Lower leg skin (tissue), 4 donors: ENCODE results near the gene CSRP1. TPM values are rescaled to one million over a fixed set of nuclear protein-coding genes. Genes with fewer than 3 reads are reported as not detected.
"Not testable (repeated sequence)": the region's sequence is repeated elsewhere in the genome, so short reads cannot be mapped to it uniquely, and the experiment has no call there.

ENCODE experiments used
- DNase-seq, 2 donors: peaks; one replicate each; pipeline ENCODE4 v3.0.0-alpha.2; 2019; ENCODE audit warnings: low spot score in 2 of 2
- H3K4me3 ChIP-seq: fragments of 200-600 bp; sonication (generic); 2 replicates; pipeline ENCODE4 v1.5.1; 2017; ENCODE audit warnings: mild to moderate bottlenecking, low read depth; ENCODE audit not compliant: poor library complexity, severe bottlenecking
- POLR2A ChIP-seq, 2 donors: fragments of 450-650 bp; IDR thresholded peaks; one replicate each; pipeline ENCODE4 v1.6.1; 2016 to 2017; ENCODE audit warnings: antibody characterized with exemption in 2 of 2, mild to moderate bottlenecking in 1 of 2, moderate library complexity in 1 of 2
- WGBS, 2 donors: methylation state at CpG; one replicate each; pipeline ENCODE4 v1.1.5; 2018; 5-methylcytosine and 5-hydroxymethylcytosine counted together
- intact Hi-C: fragments of 100-400 bp; cut with DNase I; formaldehyde crosslinking; loops from one replicate; pipeline ENCODE4 v1.15.0; 2023; ENCODE audit warnings: low total_unique reads
- total RNA-seq, 4 donors: library from RNA; depleted of rRNA; stranded (reverse); fragments of >200 nt; gene quantifications; one replicate each; pipeline ENCODE4 v1.1.0, GENCODE V29; 2016
- TF ChIP-seq, protein P1 (sequence below), 3 donors: fragments of 450-650 bp; IDR thresholded peaks; one replicate each; pipeline ENCODE4 v1.5.1; 2016; ENCODE audit warnings: antibody characterized with exemption in 3 of 3, mild to moderate bottlenecking in 3 of 3, moderate library complexity in 2 of 3

Gene CSRP1
- total RNA-seq, 4 donors from 2014 or later = 310 to 627 (median 401) TPM

DNA sequence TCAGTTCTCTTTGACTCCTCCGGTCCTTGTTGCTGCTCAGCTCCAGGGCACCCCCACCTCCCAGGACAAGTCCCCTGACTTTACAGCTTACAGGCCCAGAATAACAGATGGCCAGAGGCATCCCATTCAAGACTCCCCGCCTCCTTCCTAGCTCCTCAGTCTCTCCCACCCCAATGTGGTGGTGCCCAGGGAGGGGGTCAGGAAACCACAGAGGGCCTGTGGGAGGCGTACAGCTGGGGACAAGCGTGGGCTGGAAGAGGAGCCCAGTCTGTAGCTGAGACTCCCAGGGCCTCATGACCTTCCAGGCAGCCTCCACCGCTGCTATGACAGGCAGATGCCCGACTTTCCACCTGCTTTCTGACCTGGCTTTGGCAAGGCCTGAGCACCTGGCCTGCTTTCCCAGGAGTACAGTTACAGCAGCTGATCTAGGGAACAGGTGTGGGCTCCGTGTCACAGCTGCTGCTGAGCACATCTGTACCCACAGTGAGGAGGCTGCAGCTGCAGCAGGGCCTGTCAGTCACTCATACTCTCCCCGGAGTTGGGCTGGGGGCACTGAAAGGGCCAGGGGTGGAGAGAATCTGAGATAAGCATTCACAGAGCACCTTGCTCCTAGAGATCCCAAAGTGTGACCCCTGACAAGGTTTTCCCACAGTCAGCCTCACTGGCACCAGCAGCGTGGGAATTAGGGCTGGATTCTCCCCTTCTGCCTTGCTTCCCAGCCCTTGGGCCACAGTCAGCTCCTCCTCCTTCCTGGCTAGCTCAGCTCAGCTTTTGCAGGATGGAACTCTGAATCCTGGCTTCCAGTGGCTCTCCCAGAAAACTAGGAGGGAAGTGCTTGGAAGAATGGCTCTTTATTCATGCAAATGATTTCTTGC is 24.9 kb upstream of the CSRP1 start:
- intact Hi-C loops = no loop called here
- DNase-seq = peak in 1 of 2 donors; percentile 76
- WGBS, 2 donors = 40 to 45% methylated on average over 9 of the region's 9 CpGs
- H3K4me3 ChIP-seq = no peak overlapping the region
- no peak for TF ChIP-seq POLR2A (IDR thresholded peaks at IDR 0.05)
- TF ChIP-seq, protein P1, sequence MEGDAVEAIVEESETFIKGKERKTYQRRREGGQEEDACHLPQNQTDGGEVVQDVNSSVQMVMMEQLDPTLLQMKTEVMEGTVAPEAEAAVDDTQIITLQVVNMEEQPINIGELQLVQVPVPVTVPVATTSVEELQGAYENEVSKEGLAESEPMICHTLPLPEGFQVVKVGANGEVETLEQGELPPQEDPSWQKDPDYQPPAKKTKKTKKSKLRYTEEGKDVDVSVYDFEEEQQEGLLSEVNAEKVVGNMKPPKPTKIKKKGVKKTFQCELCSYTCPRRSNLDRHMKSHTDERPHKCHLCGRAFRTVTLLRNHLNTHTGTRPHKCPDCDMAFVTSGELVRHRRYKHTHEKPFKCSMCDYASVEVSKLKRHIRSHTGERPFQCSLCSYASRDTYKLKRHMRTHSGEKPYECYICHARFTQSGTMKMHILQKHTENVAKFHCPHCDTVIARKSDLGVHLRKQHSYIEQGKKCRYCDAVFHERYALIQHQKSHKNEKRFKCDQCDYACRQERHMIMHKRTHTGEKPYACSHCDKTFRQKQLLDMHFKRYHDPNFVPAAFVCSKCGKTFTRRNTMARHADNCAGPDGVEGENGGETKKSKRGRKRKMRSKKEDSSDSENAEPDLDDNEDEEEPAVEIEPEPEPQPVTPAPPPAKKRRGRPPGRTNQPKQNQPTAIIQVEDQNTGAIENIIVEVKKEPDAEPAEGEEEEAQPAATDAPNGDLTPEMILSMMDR (IDR thresholded peaks at IDR 0.05) = no peak

DNA sequence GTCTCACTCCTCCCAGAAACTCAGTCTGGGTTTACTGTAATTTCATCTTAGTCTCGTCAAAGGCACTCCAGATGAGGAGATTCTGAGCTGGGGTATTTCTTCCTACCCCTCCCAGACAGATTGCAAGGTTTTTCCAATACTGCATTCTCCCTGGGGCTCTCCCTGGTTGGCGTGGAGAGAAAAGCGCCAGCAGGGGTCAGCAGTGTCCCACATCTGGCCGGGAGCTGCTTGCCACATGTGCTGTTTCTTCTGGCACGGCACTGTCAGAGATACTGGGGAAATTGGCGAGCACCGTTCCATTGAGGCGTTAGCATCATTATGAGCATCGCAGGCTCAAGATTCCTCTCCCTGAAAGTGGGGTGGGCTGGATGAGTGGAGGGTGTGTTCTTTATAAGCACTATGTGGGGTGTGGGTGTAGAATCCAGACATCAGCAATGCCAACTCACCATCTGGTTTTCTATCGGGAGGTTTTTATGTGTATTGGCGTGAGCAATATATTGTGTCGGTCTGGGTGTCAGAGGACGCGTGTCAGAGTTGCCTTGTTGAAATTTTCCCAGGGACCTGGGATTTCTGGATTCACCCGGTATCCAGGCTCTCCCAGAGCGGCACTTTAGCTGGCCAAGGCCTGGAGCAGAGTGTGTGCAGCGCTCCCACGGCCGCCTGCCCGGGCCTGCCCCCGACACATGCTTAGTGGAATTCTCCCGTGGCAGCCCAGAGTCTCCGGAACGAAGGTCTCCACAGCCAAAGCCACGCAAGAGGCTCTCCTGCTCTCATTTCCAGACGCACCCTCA is 24.0 kb upstream of the CSRP1 start:
- peak; percentile 90 to 97 for DNase-seq
- intact Hi-C loops = no loop called here
- 14 to 22% methylated on average over 26 of the region's 26 CpGs for WGBS, 2 donors
- H3K4me3 ChIP-seq = no peak overlapping the region
- TF ChIP-seq POLR2A (IDR thresholded peaks at IDR 0.05) = no peak
- TF ChIP-seq, protein P1 (IDR thresholded peaks at IDR 0.05) = peak in 1 of 3 donors; percentile 13

DNA sequence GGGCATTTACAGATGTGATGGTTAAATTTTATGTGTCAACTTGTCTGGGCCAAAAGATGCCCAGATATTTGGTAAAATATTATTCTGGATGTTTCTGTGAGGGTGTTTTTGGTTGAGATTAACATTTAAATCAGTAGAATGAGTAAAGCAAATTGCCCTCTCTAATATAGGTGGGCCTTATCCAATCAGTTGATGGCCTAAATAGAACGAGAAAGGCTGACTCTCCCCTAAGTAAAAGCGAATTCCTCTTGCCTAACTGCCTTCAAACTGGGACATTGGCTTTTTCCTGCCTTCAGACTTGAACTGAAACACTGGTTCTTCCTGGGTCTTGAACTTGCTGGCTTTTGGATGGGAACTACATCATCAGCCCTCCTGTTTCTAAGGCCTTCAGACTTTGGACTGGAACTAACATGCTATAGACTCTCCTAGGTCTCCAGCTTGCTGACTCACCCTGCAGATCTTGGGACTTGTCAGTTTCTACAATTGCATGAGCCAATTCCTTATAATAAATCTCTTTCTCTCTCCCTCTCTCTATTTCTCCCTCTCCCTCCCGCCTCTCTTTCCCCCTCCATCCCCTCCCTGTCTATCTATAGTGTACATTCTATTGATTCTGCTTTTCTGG is 21.8 kb upstream of the CSRP1 start:
- 86 to 91% methylated on average over 3 of the region's 3 CpGs for WGBS, 2 donors
- DNase-seq = no peak
- intact Hi-C loops = no loop called here

DNA sequence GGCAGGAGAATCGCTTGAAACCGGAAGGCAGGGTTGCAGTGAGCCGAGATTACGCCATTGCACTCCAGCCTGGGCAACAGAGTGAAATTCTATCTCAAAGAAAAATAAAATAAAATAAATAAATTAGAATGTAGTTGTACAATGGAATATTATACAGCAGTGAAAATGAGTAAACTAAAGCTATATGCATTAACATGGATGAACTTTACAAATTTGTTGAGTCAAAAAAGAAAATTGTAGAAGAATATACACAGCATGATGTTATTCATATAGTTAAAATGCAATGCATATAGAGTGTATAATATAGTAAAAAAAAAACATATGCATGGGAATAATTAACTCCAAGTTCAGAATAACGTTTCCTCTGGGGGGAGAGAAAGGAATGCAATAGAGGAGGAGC is 21.0 kb upstream of the CSRP1 start:
- no peak overlapping the region for H3K4me3 ChIP-seq
- no peak for DNase-seq
- intact Hi-C loops = no loop called here
- TF ChIP-seq POLR2A (IDR thresholded peaks at IDR 0.05) = no peak
- TF ChIP-seq, protein P1 (IDR thresholded peaks at IDR 0.05) = no peak
- WGBS, 2 donors = 90% methylated on average over 5 of the region's 5 CpGs

More for the DNA sequence above, 21.8 kb upstream of the CSRP1 start:
- TF ChIP-seq, protein P1 (IDR thresholded peaks at IDR 0.05) = no peak
- no peak for TF ChIP-seq POLR2A (IDR thresholded peaks at IDR 0.05)
- no peak overlapping the region for H3K4me3 ChIP-seq

DNA sequence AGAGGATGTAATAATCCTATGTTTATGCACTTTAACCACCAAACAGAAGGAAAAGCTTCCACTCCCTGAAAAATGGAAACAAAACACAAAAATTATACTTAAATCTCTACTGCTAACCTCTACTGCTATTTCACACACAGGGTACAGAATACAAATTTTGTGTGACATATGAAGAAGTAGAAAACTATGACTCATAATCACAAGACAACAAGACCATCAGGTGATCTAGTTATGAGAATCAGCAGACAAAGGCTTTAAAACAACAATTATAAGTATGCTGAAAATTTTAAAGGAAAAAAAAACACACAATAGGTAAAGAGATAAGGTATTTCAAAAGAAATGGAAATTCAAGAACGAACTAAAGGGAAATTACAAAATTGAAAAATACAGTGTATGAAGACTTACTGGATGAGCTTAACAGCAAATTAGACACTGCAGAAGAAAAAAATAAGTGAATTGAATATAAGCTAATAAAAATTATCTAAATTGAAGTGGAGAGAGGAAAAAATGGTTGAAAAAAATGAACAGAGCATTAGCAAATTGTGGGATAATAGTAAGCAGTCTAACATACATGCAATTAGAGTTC is 18.4 kb upstream of the CSRP1 start:
- intact Hi-C loops = no loop called here
- WGBS, 2 donors = 95 to 96% methylated on average over 1 of the region's 1 CpG
- no peak for TF ChIP-seq POLR2A (IDR thresholded peaks at IDR 0.05)
- TF ChIP-seq, protein P1 (IDR thresholded peaks at IDR 0.05) = no peak
- DNase-seq = no peak
- no peak overlapping the region for H3K4me3 ChIP-seq

DNA sequence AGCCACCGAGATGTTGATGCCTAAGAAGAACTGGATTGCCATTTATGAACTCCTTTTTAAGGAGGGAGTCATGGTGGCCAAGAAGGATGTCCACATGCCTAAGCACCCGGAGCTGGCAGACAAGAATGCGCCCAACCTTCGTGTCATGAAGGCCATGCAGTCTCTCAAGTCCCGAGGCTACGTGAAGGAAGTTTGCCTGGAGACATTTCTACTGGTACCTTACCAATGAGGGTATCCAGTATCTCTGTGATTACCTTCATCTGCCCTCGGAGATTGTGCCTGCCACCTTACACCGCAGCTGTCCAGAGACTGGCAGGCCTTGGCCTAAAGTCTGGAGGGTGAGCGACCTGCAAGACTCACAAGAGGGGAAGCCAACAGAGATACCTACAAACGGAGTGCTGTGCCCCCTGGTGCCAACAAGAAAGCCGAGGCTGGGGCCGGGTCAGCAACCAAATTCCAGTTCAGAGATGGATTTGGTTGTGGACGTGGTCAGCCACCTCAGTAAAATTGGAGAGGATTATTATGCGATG is 13.2 kb upstream of the CSRP1 start:
- peak in 1 of 2 donors; percentile 68 for DNase-seq
- H3K4me3 ChIP-seq, intact Hi-C loops: not testable (repeated sequence)
- WGBS, 2 donors = 87 to 95% methylated on average over 14 of the region's 14 CpGs
